DMS114 treated with DMSO at 0.1 percent for 48 hours (cell line): ENCODE results near the gene WRNIP1.

ENCODE experiments used
- DNase-seq: peaks from one replicate; lab custom pipeline; 2025; ENCODE audit not compliant: unreplicated experiment; lab: John Stamatoyannopoulos, UW

WRNIP1 gene

GRCh38 chr6:2803731-2804429 lies 38.7 kb downstream of the WRNIP1 start:
- no peak for DNase-seq

- DNase-seq: no peak
Measured at GRCh38 chr6:2804516-2804915, 39.3 kb downstream of the WRNIP1 start.

DNA sequence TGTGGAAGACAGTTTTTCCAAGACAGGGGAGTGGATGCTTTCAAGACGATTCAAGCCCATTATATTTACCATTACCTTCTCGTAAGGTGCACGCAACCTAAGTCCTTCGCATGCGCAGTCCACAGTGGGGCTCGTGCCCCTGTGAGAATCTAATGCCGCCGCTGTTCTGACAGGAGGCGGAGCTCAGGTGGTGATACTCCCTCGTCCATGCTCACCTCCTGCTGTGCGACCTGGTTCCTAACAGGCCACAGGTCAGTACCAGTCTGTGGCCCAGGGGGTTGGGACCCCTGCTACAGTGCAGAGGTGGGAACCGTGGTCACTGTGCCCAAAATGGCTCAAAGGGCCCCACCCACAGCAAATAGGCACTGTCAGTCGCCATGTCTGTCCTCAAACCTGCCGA lies 39.8 kb downstream of the WRNIP1 start:
- no peak for DNase-seq

DNA sequence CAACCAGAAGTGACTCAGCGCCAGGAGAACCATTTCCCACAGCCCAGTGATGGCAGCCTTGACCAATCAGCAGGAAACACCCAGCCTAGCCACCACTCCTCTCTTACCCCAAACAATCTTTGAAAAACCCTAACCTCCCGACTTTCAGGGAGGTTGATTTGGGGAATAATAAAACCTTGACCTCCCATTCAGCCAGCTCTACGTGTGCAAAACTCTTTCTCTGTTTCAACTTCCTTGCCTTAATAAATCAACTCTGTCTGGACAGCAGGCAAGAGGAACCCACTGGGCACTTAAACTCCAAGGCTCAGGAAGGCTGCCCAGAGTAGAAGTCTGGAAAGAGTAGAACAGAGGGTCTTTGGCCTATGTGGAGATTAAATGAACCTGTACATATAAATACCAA lies 41.5 kb downstream of the WRNIP1 start:
- DNase-seq: no peak

DNA sequence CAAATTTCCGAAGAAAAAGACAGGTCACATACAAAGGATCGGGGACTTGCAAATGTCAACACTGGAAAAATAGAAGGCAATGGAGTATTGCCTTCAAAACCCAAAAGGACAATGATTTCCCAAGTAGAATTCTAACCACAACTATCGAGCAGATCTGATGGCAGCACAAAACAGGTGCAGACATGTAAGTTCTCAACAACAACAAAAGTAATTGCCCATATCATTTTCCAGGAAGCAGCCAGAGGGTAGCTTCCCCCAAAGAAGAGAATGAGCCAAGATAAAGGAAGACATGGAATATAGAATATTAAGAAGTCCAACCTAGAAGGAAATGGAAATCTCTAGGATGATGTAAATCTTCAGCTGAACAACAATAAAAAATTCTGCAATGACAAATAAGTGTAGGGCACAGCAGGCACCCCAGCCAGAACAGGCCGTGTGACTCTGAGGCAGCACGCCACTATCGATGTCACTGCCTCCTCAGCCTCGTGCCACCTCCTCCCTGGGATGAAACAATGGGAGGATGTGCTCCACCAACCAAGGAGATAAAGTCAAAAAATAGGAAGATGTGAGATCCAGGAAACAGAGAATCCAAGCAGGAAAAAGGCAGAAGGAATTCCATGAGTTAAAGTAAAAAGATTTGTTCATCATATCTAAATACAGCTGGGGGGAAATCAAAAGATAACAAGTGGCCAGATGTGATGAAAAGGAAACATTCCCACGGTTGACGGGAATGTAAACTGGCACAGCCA lies 42.3 kb downstream of the WRNIP1 start:
- no peak for DNase-seq

DNA sequence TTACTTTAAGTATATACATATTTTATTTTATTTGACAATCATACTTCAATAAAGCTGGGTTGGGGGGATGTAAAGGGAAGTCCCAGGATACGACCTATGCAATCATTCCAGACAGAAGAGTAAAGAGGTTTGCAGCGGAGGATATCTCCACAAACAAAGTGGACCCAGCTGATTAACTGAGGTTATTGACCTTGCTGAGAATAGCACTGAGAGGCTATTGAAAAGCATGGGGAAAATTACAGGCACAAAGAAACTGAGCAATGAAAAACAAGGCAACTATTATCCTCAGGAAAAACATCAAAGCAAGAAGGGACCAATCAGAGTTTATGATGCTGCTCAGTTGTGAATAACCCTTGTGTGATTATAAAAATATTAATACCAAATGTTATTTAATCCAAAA lies 43.8 kb downstream of the WRNIP1 start:
- no peak for DNase-seq

DNA sequence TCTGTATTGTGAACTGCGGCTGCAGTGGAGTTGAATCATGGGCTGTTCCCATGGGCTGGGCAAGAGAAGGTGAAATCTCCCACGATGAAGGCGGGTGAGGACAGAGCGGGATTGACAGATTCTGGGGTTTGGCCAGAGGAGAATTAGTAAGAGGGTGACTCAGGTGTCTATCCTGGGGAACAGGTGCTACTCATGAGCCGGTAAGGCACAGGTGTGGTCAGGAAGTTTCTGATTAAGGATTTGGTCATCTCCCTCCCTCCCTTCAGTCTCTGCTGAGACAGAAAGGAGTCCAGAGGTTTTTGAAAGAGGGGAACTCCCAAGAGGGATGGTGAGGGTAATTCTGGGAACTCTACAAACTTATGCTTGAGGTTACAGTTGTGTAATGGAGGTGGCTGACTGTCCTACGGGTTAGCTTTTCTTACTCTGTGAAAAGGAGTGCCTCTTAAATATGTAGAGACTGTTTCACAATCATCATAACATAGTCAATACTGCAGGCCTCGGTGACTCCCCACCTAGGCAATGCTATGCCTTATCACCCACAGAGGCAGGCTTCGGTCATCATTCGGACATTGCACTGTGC lies 45.0 kb downstream of the WRNIP1 start:
- no peak for DNase-seq

DNA sequence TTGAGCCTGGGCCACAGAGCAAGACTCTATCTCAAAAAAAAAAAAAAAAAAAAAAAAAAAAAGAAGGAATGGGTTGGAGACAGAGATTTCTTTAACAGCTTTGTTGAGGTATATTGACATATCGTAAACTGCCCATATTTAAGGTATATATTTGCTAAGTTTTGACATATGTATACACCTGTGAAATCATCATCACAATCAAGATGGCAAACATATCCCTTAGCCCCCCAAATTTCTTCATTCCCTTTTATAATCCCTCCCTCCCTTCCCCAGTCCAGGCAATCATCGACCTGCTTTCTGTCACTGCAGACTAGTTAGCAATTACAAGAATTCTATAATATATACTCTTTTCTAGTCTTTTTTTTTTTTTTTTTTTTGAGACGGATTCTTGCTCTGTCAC lies 47.5 kb downstream of the WRNIP1 start:
- DNase-seq: no peak

GRCh38 chr6:2816158-2816557 lies 51.0 kb downstream of the WRNIP1 start:
- DNase-seq: no peak

DNA sequence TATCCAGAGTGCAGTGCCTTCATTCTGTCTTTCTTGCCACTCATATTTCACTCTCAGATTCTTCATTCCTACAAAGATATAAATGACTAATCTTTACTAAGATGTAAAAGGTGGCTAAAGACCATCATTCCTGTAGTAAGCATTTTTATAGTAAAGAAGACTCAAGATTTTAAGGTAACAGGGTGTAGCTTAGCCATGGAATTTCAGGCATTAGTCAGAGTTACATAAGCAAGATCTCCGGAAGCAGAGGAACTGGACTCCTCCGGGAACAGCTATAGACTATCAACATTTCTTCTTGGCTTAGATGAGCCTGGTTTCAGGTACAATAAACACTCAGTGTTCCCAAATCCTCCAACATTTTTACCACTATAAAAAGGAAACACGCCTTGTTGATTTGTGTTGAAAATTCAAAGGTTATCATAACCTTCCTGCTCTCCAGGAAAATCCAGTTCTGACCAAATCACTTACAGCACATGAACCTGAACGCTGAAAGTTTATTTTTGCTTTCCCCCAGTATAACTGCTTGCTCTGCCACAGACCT lies 52.8 kb downstream of the WRNIP1 start:
- no peak for DNase-seq

DNA sequence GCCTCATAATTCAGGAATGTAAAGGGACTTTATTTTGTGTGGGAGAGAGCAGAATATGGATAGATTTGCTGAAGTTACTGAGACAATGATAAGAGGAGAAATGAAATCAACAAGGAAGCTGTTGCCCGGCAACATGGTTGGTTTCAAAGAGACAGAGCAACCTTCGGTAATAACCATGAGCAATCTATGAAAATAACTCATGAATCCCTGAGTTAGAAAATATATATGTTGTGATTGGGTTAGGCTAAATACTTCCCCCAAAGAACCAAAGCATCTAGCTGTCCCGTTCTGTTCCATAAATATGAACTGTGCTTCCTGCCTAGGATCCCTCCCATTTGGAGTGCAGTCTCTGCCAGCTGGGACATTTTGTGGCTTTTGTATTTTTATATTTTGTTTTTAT lies 53.4 kb downstream of the WRNIP1 start:
- no peak for DNase-seq

DNA sequence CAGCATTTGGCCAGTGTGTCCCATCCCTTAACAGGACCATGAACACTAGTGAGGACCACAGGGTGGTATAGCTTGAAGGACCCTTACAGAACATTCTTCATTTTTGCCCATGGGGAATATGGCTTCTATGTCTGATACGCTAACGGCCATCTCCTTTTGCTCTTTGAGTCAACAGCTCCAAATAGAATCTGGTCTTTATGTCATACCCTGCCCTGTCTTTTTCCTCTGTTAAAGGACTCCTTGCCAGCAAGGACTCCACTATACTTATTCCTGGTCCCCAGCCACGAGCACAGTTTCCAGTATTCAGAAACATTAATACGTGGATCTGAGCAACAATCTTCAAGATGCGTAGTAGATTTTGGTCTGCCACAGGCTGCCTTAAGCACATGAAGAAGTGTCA lies 53.9 kb downstream of the WRNIP1 start:
- DNase-seq: no peak

DNA sequence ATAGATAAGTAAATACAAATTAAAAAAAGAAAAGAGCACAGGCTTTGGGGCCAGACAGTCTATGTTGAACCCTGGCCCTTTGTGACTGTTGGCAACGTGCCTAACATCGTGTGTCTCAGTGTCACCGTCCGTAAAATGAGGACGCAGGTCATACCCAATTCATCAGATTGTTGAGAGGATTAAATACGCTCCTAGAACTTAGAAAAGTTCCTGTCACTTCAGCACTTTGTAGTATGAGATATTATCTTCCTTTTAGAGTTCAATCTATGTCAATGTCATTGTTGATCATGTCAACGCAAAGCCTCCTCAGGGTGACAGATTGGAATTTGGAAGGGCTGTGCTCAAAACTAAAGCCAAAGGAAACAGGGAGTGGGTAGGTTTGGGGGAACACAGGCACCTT lies 54.8 kb downstream of the WRNIP1 start:
- no peak for DNase-seq

DNA sequence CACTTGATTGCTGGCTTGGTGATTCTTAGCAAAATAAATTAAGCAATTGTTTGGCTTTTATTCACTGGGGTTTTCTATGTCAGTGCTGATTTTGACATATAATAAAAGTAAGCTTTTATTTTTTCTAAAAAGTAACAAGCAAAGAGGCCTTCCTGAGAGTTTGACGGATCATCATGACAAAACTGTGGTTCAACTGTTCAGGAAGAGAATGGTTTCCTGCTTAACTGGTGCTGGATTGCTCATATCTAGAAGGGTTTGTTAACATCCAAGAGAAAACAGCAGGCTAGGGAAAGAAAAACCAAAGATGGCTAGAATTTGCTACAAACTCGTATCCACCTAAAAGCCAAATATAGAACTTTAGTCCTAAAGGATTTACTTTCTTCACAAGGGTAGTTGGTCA lies 55.2 kb downstream of the WRNIP1 start:
- no peak for DNase-seq

DNA sequence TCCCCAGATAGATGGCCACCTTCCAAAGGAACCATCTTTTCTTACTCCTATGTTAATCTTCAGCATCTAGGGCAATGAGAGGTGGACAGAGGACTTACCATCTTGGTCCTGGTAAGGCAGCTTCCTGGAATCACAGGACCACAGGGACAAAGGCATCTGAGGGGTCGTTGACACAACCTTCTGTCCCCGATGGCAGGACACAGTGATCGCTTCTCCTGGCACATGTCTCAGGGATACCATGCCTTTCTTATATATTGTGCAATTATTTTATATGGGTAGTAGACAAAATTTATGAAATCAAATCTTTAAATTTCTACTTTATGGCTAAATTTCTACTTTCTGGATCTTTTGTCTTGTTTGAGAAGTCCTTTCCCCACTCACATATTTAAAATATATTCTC lies 56.4 kb downstream of the WRNIP1 start:
- DNase-seq: no peak

DNA sequence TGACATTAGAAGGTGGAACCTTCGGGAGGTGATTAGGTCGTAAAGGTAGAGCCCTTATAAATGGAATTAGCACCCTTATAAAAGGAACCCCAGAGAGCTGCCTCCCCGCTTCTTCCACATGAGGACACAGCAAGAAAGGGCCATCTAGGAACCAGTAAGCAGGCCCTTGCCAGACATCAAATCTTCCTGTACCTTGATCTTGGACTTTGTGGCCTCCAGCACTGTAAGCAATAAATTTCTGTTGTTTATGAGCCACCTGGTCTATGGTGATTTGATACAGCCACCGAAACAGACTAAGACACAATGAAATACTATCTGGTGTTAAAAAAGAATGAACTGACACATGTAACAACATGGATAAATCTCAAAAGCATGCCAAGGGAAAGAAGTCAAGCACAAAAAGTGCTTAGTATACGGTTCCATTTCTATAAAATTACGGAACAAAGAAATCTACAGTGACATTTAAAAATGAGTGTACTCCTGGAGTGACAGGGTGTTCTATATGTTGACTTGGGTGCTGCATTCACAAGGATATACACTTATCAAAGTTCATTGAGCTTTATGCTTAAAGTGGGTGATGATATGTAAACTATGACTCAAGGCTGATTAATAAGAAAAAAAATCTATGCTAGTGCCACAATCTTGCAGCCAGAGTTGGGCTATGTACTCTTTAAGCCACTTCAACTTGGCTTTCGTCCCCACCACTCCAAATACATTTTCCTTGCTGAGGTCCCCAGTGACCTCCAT lies 58.1 kb downstream of the WRNIP1 start:
- DNase-seq: no peak

GRCh38 chr6:2826131-2826530 lies 60.9 kb downstream of the WRNIP1 start:
- no peak for DNase-seq

- DNase-seq: no peak
Measured at GRCh38 chr6:2827142-2827541, 61.9 kb downstream of the WRNIP1 start.

GRCh38 chr6:2828629-2829028 lies 63.4 kb downstream of the WRNIP1 start:
- no peak for DNase-seq

DNA sequence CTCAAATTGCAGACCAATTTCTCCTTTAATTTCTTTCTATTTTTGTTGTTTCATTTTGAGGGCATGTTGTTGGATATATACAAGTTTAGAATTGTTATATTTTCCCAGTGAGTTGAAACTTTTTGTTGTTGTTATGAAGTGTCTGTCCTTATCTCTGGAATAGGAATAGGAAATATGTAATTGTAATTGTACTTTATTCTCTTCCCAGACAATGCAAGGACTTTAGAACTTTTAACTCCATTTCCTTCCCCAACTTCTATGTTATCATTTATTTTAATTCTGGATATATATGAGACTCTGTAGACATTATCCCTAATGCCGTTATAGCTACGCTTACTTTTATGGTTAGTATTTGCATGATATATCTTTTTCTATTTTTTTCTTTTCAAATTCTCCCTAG lies 64.1 kb downstream of the WRNIP1 start:
- no peak for DNase-seq

DNA sequence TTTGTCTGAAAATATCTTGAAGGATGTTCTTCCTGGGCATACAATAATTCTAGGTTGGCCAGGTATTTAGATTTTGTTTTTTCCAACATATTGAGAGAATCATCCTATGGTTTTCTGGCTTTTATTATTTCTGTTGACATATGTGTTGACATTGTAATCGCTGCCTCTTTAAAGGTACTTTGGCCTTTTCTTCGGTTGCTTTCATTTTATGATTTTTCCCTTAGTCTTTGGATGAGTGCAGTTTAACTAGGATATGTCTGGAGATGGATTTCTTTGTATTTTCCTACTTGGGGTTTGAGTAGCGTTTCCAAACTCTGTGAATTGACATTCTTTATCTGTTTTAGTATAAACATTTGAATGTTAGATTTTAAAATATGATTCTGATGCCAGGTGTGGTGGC lies 65.0 kb downstream of the WRNIP1 start:
- DNase-seq: no peak

DNA sequence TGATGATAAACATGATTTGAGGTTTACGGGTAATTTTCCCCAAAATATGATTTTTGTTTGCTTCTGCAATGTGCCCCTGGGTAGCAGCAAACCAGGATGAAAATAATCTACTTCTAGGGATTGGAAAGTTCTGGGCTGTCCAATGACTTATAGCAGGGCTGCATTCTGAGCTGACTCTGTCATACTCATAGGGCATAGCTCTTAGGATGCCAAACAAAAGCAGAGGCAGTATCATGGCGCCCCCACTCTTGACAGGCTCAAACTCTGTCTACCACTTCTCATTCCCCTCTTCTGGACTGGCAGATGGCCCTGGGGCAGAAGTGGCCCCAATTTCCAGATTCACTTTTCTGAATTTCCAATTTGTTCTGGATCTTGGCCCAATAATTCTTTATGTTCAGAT lies 66.2 kb downstream of the WRNIP1 start:
- DNase-seq: no peak
